Measurements from ENCODE around the gene ZBED4.

ZBED4 gene

DNA sequence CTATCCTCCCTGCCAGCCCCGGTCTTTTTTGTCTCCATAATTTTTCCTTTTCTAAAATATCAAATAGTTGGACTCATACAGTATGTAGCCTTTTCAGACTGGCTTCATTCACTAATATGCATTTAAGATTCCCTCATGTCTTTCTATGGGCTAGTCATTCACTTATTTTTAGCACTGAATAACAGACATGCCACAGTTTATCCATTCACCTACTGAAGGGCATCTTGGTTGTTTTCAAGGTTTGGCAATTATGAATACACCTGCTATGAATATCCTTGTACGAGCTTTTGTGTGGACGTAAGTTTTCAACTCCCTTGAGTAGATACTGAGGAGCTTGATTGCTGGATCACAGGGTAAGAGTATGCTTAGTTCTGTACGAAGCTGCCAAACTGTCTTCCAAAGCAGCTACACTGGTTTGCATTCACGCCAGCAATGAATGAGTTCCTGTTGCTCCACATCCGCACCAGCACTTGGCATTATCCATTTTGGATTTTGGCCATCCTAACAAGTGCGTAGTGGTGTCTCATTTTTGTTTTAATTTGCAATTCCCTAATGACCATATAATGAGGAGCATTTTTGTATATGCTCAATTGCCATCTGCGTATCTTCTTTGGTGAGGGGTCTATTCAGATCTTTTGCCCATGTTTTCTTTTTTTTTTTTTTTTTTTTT is 43.5 kb downstream of the ZBED4 start:
- Histone ChIP-seq H3F3A (ENCODE audit: insufficient read depth) (no peaks in the 10 kb centered on the region), H3K9me3 (ENCODE audit: insufficient read depth, low read length) (no peaks in the 10 kb centered on the region), H3K79me2 (ENCODE audit: insufficient read depth, low read length) (no peaks in the 10 kb centered on the region), H3K4me2 (ENCODE audit: low read depth, low read length, poor library complexity, severe bottlenecking) (no peak overlapping the region), H2AFZ (ENCODE audit: low read depth, low read length, severe bottlenecking) (no peak overlapping the region), H3K27ac (ENCODE audit: low read depth, low read length) (no peak overlapping the region), H3K27me3 (ENCODE audit: low read length) (no peaks in the 10 kb centered on the region), H4K20me1 (ENCODE audit: low read depth, low read length) (no peaks in the 10 kb centered on the region), H3K36me3 (ENCODE audit: low read length) (0 out of 2 replicates have a peak, but pooled peaks cover 3% of the 10 kb centered on the region), H3K9me2 (replicated peaks; ENCODE audit: insufficient read depth, low read length) (no peaks in the 10 kb centered on the region), H3K9ac (ENCODE audit: low read length) (no peak overlapping the region), H3K4me3 (ENCODE audit: insufficient read depth, low read length, poor library complexity, severe bottlenecking) (no peak overlapping the region)
- no peak for TF ChIP-seq EZH2phosphoT487 (conservative IDR thresholded peaks at IDR 0.05; ENCODE audit: low read length)
- TF ChIP-seq, protein P1, sequence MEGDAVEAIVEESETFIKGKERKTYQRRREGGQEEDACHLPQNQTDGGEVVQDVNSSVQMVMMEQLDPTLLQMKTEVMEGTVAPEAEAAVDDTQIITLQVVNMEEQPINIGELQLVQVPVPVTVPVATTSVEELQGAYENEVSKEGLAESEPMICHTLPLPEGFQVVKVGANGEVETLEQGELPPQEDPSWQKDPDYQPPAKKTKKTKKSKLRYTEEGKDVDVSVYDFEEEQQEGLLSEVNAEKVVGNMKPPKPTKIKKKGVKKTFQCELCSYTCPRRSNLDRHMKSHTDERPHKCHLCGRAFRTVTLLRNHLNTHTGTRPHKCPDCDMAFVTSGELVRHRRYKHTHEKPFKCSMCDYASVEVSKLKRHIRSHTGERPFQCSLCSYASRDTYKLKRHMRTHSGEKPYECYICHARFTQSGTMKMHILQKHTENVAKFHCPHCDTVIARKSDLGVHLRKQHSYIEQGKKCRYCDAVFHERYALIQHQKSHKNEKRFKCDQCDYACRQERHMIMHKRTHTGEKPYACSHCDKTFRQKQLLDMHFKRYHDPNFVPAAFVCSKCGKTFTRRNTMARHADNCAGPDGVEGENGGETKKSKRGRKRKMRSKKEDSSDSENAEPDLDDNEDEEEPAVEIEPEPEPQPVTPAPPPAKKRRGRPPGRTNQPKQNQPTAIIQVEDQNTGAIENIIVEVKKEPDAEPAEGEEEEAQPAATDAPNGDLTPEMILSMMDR (IDR thresholded peaks at IDR 0.05; ENCODE audit: insufficient read depth, low read length, poor library complexity, severe bottlenecking): no peak

DNA sequence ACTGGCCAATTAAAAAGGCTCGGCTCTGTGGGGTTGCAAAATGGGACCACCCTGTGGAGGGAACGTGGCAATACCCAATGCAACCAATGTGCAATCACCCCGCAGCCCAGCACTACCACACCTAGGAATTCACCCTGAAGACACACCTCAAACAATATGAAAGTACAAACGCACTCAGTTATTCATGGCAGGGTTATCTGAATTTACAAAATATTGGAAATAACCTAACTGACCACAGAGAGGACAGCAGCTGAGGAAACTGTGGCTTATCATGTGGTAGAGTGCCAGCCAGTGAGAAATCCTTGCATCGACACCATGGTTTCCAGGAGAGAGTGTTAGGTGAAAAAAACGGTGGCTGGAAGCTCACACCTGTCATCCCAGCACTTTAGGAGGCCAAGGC is 45.9 kb downstream of the ZBED4 start:
- Histone ChIP-seq H4K20me1 (ENCODE audit: low read depth, low read length) (no peaks in the 10 kb centered on the region), H3F3A (ENCODE audit: insufficient read depth) (no peaks in the 10 kb centered on the region), H3K36me3 (ENCODE audit: low read length) (peaks cover 8% of the 10 kb centered on the region; the same call in 1 of the 2 replicates), H3K4me3 (ENCODE audit: insufficient read depth, low read length, poor library complexity, severe bottlenecking) (no peak overlapping the region), H3K27ac (ENCODE audit: low read depth, low read length) (no peak overlapping the region), H3K27me3 (ENCODE audit: low read length) (no peaks in the 10 kb centered on the region), H3K79me2 (ENCODE audit: insufficient read depth, low read length) (no peaks in the 10 kb centered on the region), H3K9ac (ENCODE audit: low read length) (no peak overlapping the region), H3K9me2 (replicated peaks; ENCODE audit: insufficient read depth, low read length) (no peaks in the 10 kb centered on the region), H3K4me2 (ENCODE audit: low read depth, low read length, poor library complexity, severe bottlenecking) (no peak overlapping the region), H2AFZ (ENCODE audit: low read depth, low read length, severe bottlenecking) (no peak overlapping the region), H3K9me3 (ENCODE audit: insufficient read depth, low read length) (no peaks in the 10 kb centered on the region)
- TF ChIP-seq, protein P1 (IDR thresholded peaks at IDR 0.05; ENCODE audit: insufficient read depth, low read length, poor library complexity, severe bottlenecking): no peak
- no peak for TF ChIP-seq EZH2phosphoT487 (conservative IDR thresholded peaks at IDR 0.05; ENCODE audit: low read length)

DNA sequence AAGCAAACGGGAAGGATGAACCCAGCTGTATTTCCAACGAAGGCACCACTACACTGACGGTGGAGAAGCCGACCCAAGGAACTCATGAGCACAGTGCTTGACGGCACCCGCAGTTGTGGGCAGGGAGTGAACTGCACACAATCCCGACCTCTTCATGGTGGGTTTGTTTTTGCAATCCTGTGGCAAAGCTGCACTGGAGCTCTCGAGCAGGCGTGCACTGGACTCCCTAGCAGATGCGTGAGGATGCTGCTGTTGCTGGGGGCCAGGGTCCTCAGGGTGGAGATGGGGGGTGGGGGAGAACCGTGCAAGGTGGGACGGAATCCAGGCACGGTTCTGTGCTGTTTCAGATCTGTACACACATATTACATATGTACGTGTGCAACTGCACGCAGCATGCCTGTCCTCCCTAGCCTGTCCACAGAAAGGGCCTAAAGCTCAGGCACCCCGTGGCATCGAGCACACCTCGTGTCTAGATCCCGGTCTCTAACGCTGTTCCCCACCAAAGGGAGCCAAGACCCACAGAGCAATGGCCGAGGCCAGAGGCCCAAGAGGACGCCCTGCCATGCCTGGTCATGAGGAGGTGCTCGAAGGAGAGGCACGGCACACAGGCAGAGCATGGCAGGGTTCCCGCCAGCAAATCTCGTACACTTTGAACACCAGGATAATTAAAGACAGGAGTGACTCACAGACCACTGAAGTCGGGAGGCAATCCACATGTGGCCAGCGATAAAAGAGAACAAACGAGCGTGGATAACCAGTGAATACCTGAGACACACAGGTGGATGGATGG is 47.0 kb downstream of the ZBED4 start:
- no peak overlapping the region for H3K27ac ChIP-seq (ENCODE audit: low read depth, low read length)
- H3K4me3 ChIP-seq (ENCODE audit: insufficient read depth, low read length, poor library complexity, severe bottlenecking): no peak overlapping the region
- no peaks in the 10 kb centered on the region for H3K27me3 ChIP-seq (ENCODE audit: low read length)
- no peaks in the 10 kb centered on the region for H3K9me3 ChIP-seq (ENCODE audit: insufficient read depth, low read length)
- H3F3A ChIP-seq (ENCODE audit: insufficient read depth): no peaks in the 10 kb centered on the region
- peaks cover 8% of the 10 kb centered on the region; the same call in 1 of the 2 replicates for H3K36me3 ChIP-seq (ENCODE audit: low read length)
- H2AFZ ChIP-seq (ENCODE audit: low read depth, low read length, severe bottlenecking): no peak overlapping the region
- H3K9me2 ChIP-seq (replicated peaks; ENCODE audit: insufficient read depth, low read length): no peaks in the 10 kb centered on the region
- H3K4me2 ChIP-seq (ENCODE audit: low read depth, low read length, poor library complexity, severe bottlenecking): no peak overlapping the region
- no peaks in the 10 kb centered on the region for H3K79me2 ChIP-seq (ENCODE audit: insufficient read depth, low read length)
- H4K20me1 ChIP-seq (ENCODE audit: low read depth, low read length): no peaks in the 10 kb centered on the region
- no peak overlapping the region for H3K9ac ChIP-seq (ENCODE audit: low read length)
- TF ChIP-seq EZH2phosphoT487 (conservative IDR thresholded peaks at IDR 0.05; ENCODE audit: low read length): no peak
- TF ChIP-seq, protein P1 (IDR thresholded peaks at IDR 0.05; ENCODE audit: insufficient read depth, low read length, poor library complexity, severe bottlenecking): no peak
